Adrenal gland (tissue), 5 donors: Measurements from ENCODE around the gene MAPK11.

Source experiments
- CTCF ChIP-seq, 6 experiments: fragments of 450-650 bp in 4 of 6; fragments of 200-600 bp in 2 of 6; sonication (generic) in 1 of 6; IDR thresholded peaks; 1 replicate in 5 of 6; 2 replicates in 1 of 6; pipeline versions ENCODE4 v1.5.1 to v1.8.0; 2016 to 2021; ENCODE audit warnings: antibody characterized with exemption in 6 of 6, mild to moderate bottlenecking in 2 of 6, moderate library complexity in 1 of 6
- POLR2A ChIP-seq, 2 donors: fragments of 450-650 bp; IDR thresholded peaks; one replicate each; pipeline ENCODE4 v1.6.1; 2017; ENCODE audit warnings: antibody characterized with exemption in 2 of 2, mild to moderate bottlenecking in 2 of 2, moderate library complexity in 1 of 2
- donor health status: DM: no; HTN: no; CAD: no.

DNA sequence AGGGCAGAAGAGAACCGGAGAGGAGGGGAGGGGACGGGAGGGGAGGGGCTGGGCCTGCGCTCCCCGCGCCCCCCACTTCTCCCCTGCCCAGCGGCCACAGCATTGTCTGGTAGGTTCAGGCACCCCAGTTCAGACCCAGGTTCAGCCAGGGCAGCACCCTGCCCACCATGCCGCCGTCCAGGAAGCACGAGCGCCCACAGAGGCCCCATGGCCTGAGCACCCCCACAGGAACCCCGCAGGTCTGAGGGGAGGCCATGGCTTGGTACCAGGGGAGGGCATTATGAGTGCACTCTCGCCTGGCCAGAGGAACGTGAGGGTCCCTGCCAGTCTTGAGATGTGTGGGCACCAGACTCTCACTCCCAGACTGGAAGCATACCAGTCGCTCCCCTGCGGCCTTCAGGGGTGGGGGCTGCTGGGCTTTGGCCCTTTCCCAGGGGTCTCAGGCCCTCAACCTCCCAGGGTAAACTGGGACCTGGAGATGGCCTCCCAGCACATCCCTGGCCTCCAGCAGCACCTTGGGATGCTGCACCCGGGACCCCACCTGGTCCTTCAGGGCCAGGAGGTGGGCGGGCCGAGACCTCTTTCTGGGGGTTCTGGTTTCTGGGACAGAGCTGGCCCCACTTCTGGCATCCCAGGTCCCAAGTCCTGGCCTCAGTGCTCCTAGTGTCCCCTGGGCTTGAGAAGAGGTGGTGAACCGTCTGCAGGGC lies 37.9 kb upstream of the MAPK11 start:
- TF ChIP-seq CTCF (IDR thresholded peaks at IDR 0.05) (no peak), POLR2A (IDR thresholded peaks at IDR 0.05) (no peak)
